ENCODE results near the gene NFIA. TPM values are rescaled to one million over a fixed set of nuclear protein-coding genes. Genes with fewer than 3 reads are reported as not detected.

The NFIA gene
- total and polyA plus RNA-seq, 2 donors (not counting 1 experiment from before 2014, with no cell fraction given) = 0.28 to 0.54 TPM

- no peaks in the 10 kb centered on the region for H3K9me3 ChIP-seq (ENCODE audit: control extremely low read depth in 1 of 3, control insufficient read depth in 2 of 3, insufficient read depth in 1 of 3, low read length in 2 of 3)
- Mint-ChIP-seq H3K4me1 (no peaks in the 10 kb centered on the region), H3K27me3 (no peaks in the 10 kb centered on the region), H3K4me3 (no peak overlapping the region), H3K9me3 (ENCODE audit: insufficient read depth) (no peaks in the 10 kb centered on the region), H3K27ac (no peak overlapping the region)
- intact Hi-C loops (cut with micrococcal nuclease) = no loop called here
- H3K36me3 ChIP-seq (replicated peaks in 1 of 2; ENCODE audit: control extremely low read depth in 1 of 2, control insufficient read depth in 1 of 2, extremely low read depth in 1 of 2, insufficient read depth in 2 of 2, low read length in 1 of 2) = no peaks in the 10 kb centered on the region
- no peak overlapping the region for H3K4me3 ChIP-seq (ENCODE audit: control extremely low read depth in 1 of 5, extremely low read depth in 1 of 5, insufficient read depth in 1 of 5, low read depth in 2 of 5, low read length in 4 of 5)
- CTCF ChIA-PET = no interaction called here
- H3K4me1 ChIP-seq (ENCODE audit: control insufficient read depth in 2 of 2, insufficient read depth in 2 of 2, low read length in 2 of 2) = no peaks in the 10 kb centered on the region
- H3K79me2 ChIP-seq (ENCODE audit: control insufficient read depth, insufficient read depth, low read length) = no peaks in the 10 kb centered on the region
- no peak overlapping the region for H3K27ac ChIP-seq (ENCODE audit: low read length in 2 of 2)
- ATAC-seq (ENCODE audit: low read depth) = no peak
- H3K9ac ChIP-seq (ENCODE audit: low read length) = no peak overlapping the region
- no peak overlapping the region for H2AFZ ChIP-seq (ENCODE audit: insufficient read depth, low read depth, low read length, poor library complexity, severe bottlenecking)
- POLR2A ChIA-PET = no interaction called here
- H3K4me2 ChIP-seq (replicated peaks; ENCODE audit: low read depth, low read length, poor library complexity, severe bottlenecking) = no peak overlapping the region
- WGBS (ENCODE audit: insufficient coverage) = 94% methylated on average over 2 of the region's 4 CpGs
- no peaks in the 10 kb centered on the region for H4K20me1 ChIP-seq (ENCODE audit: control insufficient read depth, insufficient read depth, low read length, poor library complexity, severe bottlenecking)
- TF ChIP-seq CTCF (IDR thresholded peaks at IDR 0.05) (no peak), EZH2 (IDR thresholded peaks at IDR 0.05; ENCODE audit: borderline replicate concordance, insufficient read depth, low read depth, low read length, poor library complexity, severe bottlenecking) (no peak)
- no peak for DNase-seq
- no peaks in the 10 kb centered on the region for H3K27me3 ChIP-seq (replicated peaks in 1 of 4; ENCODE audit: control extremely low read depth in 1 of 4, control insufficient read depth in 3 of 4, insufficient read depth in 4 of 4, low read length in 3 of 4)
These were observed 392.0 kb downstream of the NFIA start for GRCh38 chr1:61474269-61474817.

- ChIA-PET CTCF (no interaction called here), POLR2A (no interaction called here)
- Mint-ChIP-seq H3K4me3 (no peak overlapping the region), H3K9me3 (ENCODE audit: insufficient read depth) (no peaks in the 10 kb centered on the region), H3K4me1 (no peaks in the 10 kb centered on the region), H3K27ac (no peak overlapping the region), H3K27me3 (no peaks in the 10 kb centered on the region)
- ATAC-seq (ENCODE audit: low read depth) = no peak
- H3K27me3 ChIP-seq (replicated peaks in 1 of 4; ENCODE audit: control extremely low read depth in 1 of 4, control insufficient read depth in 3 of 4, insufficient read depth in 4 of 4, low read length in 3 of 4) = no peaks in the 10 kb centered on the region
- H3K9ac ChIP-seq (ENCODE audit: low read length) = no peak overlapping the region
- no peak overlapping the region for H3K27ac ChIP-seq (ENCODE audit: low read length in 2 of 2)
- H2AFZ ChIP-seq (ENCODE audit: insufficient read depth, low read depth, low read length, poor library complexity, severe bottlenecking) = no peak overlapping the region
- H3K4me2 ChIP-seq (replicated peaks; ENCODE audit: low read depth, low read length, poor library complexity, severe bottlenecking) = no peak overlapping the region
- no peaks in the 10 kb centered on the region for H3K9me3 ChIP-seq (ENCODE audit: control extremely low read depth in 1 of 3, control insufficient read depth in 2 of 3, insufficient read depth in 1 of 3, low read length in 2 of 3)
- no peaks in the 10 kb centered on the region for H3K4me1 ChIP-seq (ENCODE audit: control insufficient read depth in 2 of 2, insufficient read depth in 2 of 2, low read length in 2 of 2)
- no peaks in the 10 kb centered on the region for H3K79me2 ChIP-seq (ENCODE audit: control insufficient read depth, insufficient read depth, low read length)
- H3K36me3 ChIP-seq (replicated peaks in 1 of 2; ENCODE audit: control extremely low read depth in 1 of 2, control insufficient read depth in 1 of 2, extremely low read depth in 1 of 2, insufficient read depth in 2 of 2, low read length in 1 of 2) = no peaks in the 10 kb centered on the region
- no peak for DNase-seq
- 83% methylated on average over 1 of the region's 3 CpGs for WGBS (ENCODE audit: insufficient coverage)
- H4K20me1 ChIP-seq (ENCODE audit: control insufficient read depth, insufficient read depth, low read length, poor library complexity, severe bottlenecking) = no peaks in the 10 kb centered on the region
- intact Hi-C loops (cut with micrococcal nuclease) = no loop called here
- no peak for TF ChIP-seq CTCF (IDR thresholded peaks at IDR 0.05)
- TF ChIP-seq EZH2 (IDR thresholded peaks at IDR 0.05; ENCODE audit: borderline replicate concordance, insufficient read depth, low read depth, low read length, poor library complexity, severe bottlenecking) = no peak
- H3K4me3 ChIP-seq (ENCODE audit: control extremely low read depth in 1 of 5, extremely low read depth in 1 of 5, insufficient read depth in 1 of 5, low read depth in 2 of 5, low read length in 4 of 5) = no peak overlapping the region
These were observed 392.6 kb downstream of the NFIA start for GRCh38 chr1:61474963-61475362.

Measured in B cell (primary cell).